Measurements from ENCODE around the gene NEIL3. TPM values are rescaled to one million over a fixed set of nuclear protein-coding genes. Genes with fewer than 3 reads are reported as not detected.

NEIL3 gene
- total and polyA plus RNA-seq, 7 donors = 0.27 to 1.9 (median 0.69) TPM; not detected in 4

DNA sequence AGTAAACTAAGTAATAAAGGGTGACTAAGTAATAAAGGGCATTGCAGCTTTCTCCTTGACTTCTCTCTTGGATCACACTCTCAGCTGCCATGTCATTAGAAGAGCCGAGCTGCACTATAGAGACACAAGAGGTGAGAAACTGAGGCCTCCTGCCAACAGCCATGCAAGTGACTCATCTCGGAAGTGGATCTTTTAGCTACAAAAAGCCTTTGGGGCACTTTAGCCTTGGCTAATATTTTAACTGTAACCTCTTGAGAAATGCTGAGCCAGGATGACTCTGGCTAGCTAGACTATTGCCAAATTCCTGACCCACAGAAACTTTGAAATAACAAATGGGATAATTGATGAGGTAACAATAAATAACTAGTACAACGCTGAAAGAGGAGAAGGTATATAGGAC is 1.5 kb upstream of the NEIL3 start:
- H3K4me3 ChIP-seq = no peak overlapping the region
- DNase-seq = no peak
- H3K27me3 ChIP-seq = no peaks in the 10 kb centered on the region
- H3K9me3 ChIP-seq = no peaks in the 10 kb centered on the region
- 81 to 85% methylated on average over 3 of the region's 3 CpGs for WGBS, 2 donors
- no peak for TF ChIP-seq CTCF (IDR thresholded peaks at IDR 0.05)
- no peak for TF ChIP-seq POLR2A (IDR thresholded peaks at IDR 0.05)
- no peak for TF ChIP-seq POLR2AphosphoS5 (IDR thresholded peaks at IDR 0.05)
- TF ChIP-seq EP300 (IDR thresholded peaks at IDR 0.05) = no peak
- intact Hi-C loops (cut with DNase I) = no loop called here
- H3K36me3 ChIP-seq = no peaks in the 10 kb centered on the region
- peaks cover 0 to 11% (median 8%) of the 10 kb centered on the region in 4 donors for H3K4me1 ChIP-seq
- no peak overlapping the region for H3K27ac ChIP-seq

DNA sequence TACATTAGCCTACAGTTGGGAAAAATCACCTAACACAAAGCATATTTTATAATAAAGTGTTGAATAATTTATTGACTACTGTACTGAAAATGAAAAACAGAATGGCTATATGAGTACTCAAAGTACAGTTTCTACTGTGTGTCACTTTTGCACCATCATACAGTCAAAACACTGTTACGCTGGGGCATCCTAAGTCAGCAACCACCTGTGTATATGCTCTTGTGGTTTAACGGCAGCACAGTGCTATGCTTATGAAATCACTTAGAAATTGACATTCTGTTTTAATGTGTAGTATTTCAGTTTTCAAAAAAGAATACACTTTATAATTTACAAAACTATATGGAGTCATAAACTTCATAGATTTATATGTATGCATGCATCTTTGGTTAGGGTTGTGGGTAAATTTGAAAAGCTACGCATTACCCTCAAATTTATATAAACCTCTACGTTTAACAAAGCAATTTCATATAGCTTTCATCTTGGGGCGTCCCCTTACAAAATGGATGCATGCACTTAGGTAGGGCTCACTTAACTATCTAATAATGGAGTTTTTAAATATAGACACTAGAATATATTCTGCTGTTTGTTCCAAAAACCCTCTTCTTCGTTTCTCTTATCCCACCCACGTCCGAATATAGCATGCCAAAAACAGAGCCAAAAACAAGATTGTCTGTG is 690 bp upstream of the NEIL3 start:
- WGBS, 2 donors = 52 to 59% methylated on average over 8 of the region's 8 CpGs
- peaks cover 0 to 11% (median 8%) of the 10 kb centered on the region in 4 donors for H3K4me1 ChIP-seq
- no peak for DNase-seq
- no peaks in the 10 kb centered on the region for H3K27me3 ChIP-seq
- no peaks in the 10 kb centered on the region for H3K36me3 ChIP-seq
- no peak overlapping the region for H3K27ac ChIP-seq
- intact Hi-C loops (cut with DNase I) = no loop called here
- TF ChIP-seq POLR2AphosphoS5 (IDR thresholded peaks at IDR 0.05) (no peak), POLR2A (IDR thresholded peaks at IDR 0.05) (no peak), EP300 (IDR thresholded peaks at IDR 0.05) (no peak), CTCF (IDR thresholded peaks at IDR 0.05) (no peak)
- H3K4me3 ChIP-seq = peak overlapping the region in 3 of 4 donors; percentile 43 to 60 (median 58)
- no peaks in the 10 kb centered on the region for H3K9me3 ChIP-seq

DNA sequence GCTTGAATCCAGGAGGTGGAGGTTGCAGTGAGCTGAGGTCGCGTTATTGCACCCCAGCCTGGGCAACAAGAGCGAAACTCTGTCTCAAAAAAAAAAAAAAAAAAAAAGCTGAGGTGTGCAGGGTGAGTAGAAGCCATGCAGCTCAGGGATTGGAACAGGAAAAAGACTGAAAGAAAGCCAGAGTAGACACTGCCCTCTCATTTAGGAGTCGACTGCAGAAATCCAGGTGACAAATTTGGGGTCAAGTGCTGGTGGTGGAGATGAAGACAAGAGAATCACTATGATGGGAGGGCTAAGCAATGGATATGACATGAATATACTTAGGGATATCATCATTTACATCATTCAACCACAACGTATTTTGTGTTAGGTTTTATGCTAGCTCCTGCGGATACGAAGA is 1.9 kb downstream of the NEIL3 start:
- Histone ChIP-seq H3K4me1 (peaks cover 0 to 11% (median 8%) of the 10 kb centered on the region in 4 donors), H3K27me3 (no peaks in the 10 kb centered on the region), H3K36me3 (no peaks in the 10 kb centered on the region), H3K9me3 (no peaks in the 10 kb centered on the region), H3K4me3 (no peak overlapping the region), H3K27ac (no peak overlapping the region)
- intact Hi-C loops (cut with DNase I) = no loop called here
- WGBS, 2 donors = 88 to 96% methylated on average over 7 of the region's 7 CpGs
- no peak for DNase-seq
- TF ChIP-seq POLR2A (IDR thresholded peaks at IDR 0.05) (no peak), EP300 (IDR thresholded peaks at IDR 0.05) (no peak), CTCF (IDR thresholded peaks at IDR 0.05) (no peak), POLR2AphosphoS5 (IDR thresholded peaks at IDR 0.05) (no peak)

- WGBS, 2 donors = 69 to 76% methylated on average over 1 of the region's 1 CpG
- no peaks in the 10 kb centered on the region for H3K9me3 ChIP-seq
- H3K4me3 ChIP-seq = no peak overlapping the region
- no peak for DNase-seq
- no peak overlapping the region for H3K27ac ChIP-seq
- no peaks in the 10 kb centered on the region for H3K36me3 ChIP-seq
- H3K4me1 ChIP-seq = peaks cover 0 to 11% (median 8%) of the 10 kb centered on the region in 4 donors
- no peak for TF ChIP-seq POLR2AphosphoS5 (IDR thresholded peaks at IDR 0.05)
- no peaks in the 10 kb centered on the region for H3K27me3 ChIP-seq
- intact Hi-C loops (cut with DNase I) = no loop called here
Observed at GRCh38 chr4:177313263-177313662, 3.6 kb downstream of the NEIL3 start.

GRCh38 chr4:177315767-177316464 is 6.2 kb downstream of the NEIL3 start:
- TF ChIP-seq POLR2A (IDR thresholded peaks at IDR 0.05) = no peak
- TF ChIP-seq CTCF (IDR thresholded peaks at IDR 0.05) = no peak
- no peak for TF ChIP-seq EP300 (IDR thresholded peaks at IDR 0.05)
- no peak for TF ChIP-seq POLR2AphosphoS5 (IDR thresholded peaks at IDR 0.05)
- WGBS, 2 donors = 66 to 89% methylated on average over 4 of the region's 4 CpGs
- DNase-seq = no peak
- Histone ChIP-seq H3K9me3 (no peaks in the 10 kb centered on the region), H3K4me1 (no peaks in the 10 kb centered on the region), H3K36me3 (no peaks in the 10 kb centered on the region), H3K27me3 (no peaks in the 10 kb centered on the region), H3K4me3 (no peak overlapping the region), H3K27ac (no peak overlapping the region)
- intact Hi-C loops (cut with DNase I) = no loop called here

Measured in sigmoid colon (tissue), 7 donors.